Lung microvascular endothelial cell (primary cell): Measurements from ENCODE around the gene ACSBG1. TPM values are rescaled to one million over a fixed set of nuclear protein-coding genes. Genes with fewer than 3 reads are reported as not detected.
"Not testable (repeated sequence)": the region's sequence is repeated elsewhere in the genome, so short reads cannot be mapped to it uniquely, and the experiment has no call there.

ENCODE experiments used
- DNase-seq, 2 donors: peaks; one replicate each; pipeline versions ENCODE4 v3.0.0 to v3.0.0-alpha.2; 2010; ENCODE audit warnings: low read depth in 2 of 2
- total RNA-seq: library from RNA; depleted of rRNA; stranded (reverse); fragments of >200 nt; gene quantifications from 2 replicates; pipeline ENCODE4 v1.2.1, GENCODE V29; 2014

Gene ACSBG1
- total RNA-seq, 1 donor from 2014 or later = not detected

DNA sequence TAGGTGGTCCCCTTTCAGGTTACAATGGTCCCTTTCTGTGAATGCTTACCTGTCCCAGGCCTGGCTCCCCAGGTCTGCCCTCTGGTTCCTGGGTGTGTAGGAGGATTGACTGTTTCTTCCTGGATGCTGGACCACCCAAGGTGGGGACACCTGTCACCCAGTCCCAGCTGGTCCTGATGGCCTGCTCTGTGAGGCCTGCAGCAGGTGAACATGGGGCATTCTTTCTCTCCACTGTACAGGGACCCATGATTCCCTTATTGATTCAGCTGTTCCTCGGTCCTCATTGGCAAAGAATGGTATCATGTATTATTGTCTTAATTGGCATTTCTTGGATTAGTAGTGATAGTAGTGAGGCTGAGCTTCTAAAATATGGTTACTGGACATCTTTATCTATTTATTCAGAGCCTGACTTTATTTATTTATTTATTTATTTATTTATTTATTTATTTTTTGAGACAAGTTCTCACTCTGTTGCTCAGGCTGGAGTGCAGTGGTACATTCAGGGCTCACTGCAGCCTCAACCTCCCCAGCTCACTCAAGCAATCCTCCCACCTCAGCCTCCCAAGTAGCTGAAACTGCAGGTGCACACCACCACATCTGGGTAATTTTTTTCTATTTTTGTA, 21.2 kb upstream of the ACSBG1 start:
- no peak for DNase-seq

DNA sequence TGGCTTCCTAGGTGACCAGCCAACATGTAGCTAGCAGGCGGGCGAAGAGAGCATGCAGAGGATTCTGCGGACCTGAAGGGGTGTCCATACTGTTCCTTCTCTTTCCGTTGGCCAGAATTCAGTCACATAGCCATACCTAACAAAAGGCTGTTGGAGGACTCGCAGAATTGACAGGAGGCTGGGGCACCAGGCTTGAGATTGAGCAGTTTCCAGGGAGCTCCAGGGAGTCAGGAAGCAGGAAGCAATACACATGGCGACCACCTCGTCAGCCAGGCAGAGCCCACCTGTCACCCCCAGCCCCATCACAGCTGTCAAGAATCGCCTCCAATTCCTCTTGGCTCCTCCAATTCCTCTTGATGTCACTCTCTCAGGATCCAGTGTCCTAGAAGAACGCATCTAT, 16.8 kb upstream of the ACSBG1 start:
- no peak for DNase-seq

DNA sequence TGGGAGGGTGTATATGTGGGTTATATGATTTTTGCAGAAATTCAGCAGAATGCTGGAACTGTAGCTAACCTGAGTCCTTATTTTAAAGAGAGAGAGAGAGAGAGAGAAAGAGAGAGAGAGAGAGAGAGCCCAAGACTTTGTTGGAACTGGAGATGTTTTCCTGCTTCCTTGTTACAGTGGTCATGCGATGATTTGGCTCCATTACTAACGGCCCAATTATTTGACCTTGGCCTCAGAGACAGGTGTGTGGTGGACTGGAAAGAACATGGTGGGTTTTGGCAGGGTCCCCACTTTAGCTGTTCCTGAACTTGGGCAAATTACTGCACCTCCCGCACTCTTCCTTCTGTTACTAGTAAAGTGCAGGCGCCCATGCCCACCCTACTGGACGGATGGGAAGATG, 14.8 kb upstream of the ACSBG1 start:
- no peak for DNase-seq

DNA sequence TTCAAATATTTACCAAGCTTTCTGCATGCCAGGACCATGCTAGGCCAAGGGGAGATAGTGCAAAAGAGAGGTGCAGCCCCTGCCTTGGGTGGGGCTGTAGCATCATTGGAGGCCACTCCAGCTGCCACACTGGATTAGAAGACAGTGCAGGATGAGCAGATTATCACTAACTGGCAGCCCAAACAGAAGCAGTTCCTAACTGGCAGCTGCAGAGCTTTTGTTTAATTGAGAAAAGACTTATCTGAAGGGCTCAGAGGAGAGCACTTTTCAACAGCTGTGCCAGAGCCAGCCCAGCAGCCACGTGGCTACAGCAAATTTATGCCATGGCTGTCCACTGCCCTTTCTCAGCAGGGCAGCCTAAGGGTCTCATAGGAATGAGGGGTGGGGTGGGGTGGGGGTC, 13.5 kb upstream of the ACSBG1 start:
- DNase-seq = no peak

DNA sequence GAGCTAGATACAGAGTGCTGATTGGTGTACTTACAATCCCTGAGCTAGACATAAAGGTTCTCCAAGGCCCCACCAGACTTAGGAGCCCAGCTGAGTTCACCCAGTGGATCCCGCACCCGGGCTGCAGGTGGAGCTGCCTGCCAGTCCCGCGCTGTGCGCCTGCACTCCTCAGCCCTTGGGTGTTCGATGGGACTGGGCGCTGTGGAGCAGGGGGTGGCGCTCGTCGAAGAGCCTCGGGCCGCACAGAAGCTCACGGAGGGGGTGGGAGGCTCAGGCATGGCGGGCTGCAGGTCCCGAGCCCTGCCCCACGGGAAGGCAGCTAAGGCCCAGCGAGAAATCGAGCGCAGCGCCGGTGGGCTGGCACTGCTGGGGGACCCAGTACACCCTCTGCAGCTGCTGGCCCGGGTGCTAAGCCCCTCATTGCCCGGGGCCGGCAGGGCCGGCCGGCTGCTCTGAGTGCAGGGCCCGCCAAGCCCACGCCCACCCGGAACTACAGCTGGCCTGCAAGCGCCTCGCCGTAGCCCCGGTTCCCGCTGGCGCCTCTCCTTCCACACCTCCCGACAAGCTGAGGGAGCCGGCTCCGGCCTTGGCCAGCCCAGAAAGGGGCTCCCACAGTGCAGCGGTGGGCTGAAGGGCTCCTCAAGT, 11.7 kb upstream of the ACSBG1 start:
- DNase-seq = not testable (repeated sequence)

DNA sequence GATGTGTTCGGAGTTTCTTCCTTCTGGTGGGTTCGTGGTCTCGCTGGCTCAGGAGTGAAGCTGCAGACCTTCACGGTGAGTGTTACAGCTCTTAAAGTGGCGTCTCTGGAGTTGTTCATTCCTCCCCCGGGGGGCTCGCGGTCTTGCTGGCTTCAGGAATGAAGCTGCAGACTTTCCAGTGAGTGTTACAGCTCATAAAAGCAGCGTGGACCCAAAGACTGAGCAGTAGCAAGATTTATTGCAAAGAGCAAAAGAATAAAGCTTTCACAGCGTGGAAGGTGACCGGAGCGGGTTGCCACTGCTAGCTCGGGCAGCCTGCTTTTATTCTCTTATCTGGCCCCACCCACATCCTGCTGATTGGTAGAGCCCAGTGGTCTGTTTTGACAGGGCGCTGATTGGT, 11.0 kb upstream of the ACSBG1 start:
- DNase-seq = not testable (repeated sequence)

DNA sequence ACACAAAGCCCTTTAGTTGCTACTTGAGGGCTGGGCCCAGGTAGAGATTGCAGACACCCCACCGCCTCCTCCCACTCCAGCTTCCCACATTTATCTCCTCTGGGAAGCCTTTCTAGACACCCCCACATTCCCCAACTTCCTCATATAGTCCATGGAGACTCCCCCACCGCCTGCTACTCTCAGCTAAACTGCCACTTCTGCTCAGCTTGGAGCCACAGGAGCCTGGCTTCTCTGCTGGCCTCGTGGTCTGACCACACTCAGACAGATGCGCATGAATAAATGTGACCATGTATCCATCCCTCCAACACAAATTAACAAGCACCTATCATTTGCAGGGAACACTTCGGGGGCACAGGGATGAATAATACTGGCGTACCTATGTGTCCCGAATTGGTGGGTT, 10.5 kb upstream of the ACSBG1 start:
- DNase-seq = no peak

DNA sequence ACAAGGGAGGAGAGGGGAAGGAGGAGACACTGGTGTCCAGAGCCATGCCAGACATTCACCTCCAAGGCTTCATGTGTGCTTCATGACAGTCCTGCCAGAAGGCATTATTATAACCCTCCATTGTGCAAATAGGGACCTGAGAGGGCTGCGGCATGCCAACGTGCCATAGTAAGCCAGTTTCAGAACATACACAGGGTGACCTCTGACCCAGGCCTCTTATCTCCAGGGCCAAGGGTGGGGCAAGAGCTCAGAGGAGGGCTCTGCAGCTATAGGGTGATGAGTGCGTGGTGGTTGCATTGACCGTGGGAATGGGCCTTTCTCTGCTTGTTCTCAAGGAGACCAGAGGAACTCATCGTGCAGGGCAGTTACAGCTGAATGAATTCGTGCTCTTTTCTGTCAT, 9.7 kb upstream of the ACSBG1 start:
- no peak for DNase-seq

DNA sequence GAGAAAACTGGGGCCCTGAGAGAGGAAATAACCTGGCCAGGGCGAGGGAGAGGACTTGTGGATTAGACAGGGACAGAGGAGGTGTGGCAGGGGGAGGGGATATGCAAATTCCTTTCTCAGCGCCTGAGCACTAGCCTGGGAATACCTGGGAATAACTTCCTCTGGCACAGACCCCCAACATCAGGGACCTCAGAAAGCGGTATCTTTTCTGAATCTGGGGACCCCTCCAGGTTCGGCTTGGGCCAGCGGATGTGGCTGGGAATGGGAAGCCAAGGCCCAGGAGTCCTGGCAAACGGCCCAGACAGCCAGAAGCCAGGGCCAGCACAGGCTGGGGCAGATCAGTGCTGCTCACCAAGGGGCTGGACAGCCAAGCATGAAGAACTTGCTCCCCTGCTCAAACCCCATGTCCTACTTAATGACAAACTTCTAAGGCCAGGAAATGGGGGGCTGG, 9.2 kb upstream of the ACSBG1 start:
- peak; percentile 19 to 64 for DNase-seq

DNA sequence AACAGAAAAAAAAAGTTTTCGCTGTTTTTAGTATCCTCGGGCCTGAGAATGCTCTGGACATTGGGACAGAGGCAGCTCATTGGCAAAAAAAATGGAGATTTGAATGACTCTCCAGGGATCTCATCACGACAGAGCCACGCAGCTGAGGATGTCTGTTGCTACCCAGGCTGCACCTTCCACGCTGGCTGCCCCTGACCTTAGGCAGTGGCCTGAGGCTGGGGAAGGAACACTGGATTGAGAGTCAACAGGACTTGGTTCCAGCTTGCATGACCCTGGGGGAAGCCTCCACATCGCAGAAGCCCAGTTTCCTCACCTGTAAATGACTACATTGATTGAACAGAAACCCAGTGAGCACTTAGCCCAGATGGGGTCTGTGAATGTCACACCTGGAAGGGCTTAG, 8.7 kb upstream of the ACSBG1 start:
- no peak for DNase-seq

DNA sequence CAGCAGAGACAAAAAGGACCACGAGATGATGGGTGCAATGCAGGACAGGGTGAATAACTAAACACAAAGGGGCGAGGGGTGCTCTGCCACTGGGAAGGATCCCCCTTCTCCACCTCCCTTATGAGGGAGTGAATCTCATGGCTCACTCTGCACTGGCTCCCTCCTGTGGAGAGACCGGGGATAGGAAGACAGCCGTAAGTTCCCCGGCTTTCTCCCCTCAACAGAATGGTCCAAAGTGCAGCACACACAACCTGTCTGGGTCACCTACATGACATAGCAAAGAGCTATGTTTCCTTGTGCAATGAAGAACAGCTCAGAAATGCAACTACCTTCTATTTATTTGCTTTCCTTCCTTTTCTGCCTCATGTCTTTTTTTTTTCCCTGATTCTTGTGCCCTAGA, 7.8 kb upstream of the ACSBG1 start:
- peak; percentile 14 to 17 for DNase-seq

DNA sequence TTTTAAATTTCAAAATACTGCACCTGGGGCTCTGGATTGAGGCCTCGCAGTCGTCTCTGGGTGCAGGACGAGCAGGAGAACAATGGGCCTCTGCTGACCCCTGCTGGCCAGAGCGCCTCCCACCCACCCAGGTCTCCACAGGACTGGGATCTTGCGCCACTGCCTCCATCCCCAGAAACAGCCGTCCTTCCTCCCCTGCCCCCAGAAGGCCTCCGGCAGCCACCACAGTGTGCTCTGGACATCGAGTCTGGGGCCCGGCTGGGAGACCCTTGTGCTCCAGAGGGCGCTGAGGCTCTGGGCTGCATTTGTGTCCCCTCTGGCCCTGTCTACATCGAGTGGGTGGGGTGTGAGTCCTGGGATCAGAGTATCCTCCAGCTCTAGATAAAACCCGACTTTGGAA, 6.7 kb upstream of the ACSBG1 start:
- peak; percentile 69 to 82 for DNase-seq

DNA sequence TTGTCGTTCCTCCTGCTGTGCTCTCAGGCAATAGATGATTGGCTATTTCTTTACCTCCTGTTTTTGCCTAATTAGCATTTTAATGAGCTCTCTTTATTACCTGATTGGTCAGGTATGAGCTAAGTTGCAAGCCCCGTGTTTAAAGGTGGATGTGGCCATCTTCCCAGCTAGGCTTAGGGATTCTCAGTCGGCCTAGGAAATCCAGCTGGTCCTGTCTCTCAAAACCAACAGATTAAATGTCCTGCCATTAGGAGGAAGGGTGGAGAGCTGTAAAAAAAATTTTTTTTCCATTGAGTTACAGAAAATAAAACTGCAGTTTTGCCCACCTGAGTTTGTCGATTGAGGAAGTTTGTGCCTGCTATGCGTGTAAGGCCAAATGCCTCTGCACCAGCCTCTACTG, 5.4 kb upstream of the ACSBG1 start:
- DNase-seq = no peak

DNA sequence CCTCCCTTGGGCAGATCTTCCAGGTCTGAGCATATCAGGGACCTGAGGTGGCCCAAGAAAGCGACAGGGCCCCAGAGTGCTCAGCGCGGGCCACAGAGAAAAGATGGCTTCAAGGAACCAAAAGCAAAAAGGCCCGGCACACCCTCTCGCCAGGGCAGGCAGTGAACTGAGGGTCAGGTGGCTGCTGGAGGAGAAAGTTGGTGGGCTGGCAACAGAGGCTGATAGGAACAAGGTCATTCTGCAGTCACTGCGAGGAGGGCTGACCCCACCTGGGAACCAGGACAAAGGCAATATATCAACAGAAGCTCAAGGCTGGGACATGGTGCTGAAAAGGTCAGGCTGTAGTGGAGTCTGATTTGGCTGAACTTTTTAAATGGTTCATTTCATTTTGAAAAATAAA, 2.8 kb upstream of the ACSBG1 start:
- DNase-seq = no peak

DNA sequence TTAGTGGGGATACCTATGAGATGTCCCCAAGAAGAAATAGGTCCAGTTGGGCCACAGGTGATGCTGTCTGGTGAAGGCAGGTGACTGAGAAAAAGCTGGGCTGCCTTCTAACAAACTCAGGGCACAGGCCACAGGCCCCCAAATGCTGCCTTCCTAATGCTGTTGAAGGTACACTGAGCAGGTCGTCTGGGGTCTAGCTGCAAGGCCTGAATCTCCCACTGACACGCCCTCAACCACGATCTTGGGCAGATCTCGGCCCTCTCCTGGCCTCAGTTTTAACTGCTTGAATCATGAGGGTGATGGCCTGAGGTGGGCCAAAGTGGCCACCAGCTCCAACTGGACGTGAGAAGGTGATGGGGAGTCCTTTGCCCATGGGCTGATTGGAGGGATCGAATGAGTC, 2.1 kb upstream of the ACSBG1 start:
- DNase-seq = no peak

DNA sequence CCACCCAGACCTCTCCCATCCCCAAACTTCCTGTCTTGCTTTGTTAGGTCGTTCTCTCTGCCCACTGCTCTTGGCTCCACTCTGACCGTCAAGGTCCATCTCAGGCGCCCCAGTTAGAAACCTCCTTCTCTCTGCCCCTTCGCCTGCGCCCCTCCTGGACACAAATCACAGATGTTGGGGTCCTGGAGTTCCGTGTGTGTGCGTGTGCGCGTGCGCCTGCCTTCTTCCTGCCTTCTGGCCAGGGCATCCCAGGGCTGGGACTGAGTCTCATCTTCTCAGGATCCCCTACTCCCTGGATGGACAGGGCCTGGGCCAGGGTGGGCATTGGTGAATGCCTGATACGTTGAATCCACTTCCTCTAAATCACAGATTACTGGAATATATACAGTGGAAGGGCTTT, 869 bp downstream of the ACSBG1 start:
- DNase-seq = no peak

DNA sequence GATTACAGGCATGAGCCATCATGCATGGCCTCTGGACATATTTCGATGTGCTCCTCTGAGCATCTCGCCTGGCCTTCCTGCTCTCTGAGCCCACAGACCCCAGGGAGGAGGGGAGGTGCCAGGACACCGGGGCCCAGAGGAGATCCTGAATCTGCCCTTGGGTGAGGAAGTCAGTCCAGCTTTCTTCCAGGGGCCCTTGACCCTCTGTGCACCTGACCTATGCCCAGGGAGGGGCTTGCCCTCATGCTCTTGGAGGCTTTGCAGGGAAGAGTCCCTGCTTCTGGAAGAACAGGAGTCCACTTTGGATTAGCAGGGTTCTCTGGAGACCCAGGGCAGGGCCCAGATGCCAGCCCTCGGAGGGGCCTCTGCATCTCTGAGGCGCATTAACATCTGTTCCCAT, 1.4 kb downstream of the ACSBG1 start:
- no peak for DNase-seq

DNA sequence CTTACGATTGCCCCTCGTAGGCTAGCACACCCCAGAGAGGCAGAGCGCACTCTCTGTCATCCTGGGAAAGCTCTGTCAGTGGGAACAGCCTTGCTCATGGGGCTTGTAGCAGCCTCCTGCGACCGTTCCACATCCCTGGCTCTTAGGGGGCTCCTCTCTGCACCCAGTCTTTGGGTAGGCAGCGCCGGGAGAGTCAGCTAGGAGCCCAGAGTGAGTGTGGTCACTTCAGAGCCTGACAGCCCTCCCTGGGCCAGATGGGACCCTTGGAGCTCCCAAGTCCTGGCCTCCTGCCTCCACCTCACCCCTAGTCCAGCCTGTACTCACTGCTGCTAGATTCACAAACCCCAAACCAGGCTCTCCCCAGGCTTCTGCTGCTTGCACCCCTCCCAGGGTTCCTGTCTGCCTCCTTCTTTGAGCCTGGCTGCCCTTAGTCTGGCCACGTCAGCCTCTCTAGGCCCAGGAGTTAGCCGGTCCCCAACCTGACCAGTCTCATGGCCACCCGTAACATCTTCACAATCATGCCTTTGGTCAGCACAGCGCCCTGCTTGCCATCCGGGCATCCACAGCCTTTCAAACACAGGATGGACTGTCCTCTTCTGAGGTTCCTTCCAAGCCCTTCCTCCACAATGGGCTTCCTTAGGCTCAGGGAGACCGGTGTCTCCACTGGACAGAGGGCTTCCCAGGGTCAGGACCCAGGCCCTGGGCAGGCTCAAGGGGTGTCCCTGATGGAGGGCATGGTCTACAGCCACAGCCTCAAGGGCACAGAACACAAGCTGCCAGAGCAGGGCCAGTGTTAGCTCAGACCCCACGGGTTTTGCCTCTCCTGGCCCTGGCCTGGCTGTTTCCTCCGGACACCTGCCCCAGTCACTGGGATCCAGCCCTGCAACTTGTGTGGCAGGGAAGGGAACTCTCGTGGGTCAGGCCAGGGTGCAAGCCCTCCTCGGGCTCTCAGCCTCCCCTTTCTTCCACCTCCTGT, 4.6 kb downstream of the ACSBG1 start:
- no peak for DNase-seq

DNA sequence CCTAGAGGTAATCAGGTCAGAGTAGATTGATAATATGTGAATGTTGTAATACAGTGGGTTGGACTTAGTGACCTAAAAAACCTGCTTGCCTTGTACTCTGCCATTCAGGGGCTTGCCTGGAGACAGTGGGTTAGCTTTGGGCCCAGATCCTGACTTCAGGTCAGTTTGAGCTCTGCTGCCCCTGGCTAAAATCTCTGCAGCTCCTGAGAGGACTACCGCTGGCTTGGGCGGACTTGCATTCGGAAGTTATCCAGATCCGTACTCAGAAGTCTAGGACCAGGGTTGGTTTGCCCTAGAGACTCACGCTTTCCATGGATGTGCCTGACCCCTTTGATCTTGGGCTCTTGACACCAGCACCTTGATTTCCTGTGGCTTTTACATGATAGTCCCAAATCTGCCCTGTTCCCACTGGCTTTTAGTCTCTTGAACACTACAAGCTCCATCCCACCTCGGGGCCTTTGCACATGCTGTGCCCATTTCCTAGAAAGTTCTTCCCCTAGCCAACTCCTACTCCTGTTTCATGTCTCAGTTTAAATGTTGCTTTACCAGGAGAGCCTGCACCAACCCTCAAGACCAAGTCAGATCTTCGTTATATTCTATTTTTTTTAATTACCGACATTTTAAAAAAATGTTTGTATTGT, 5.9 kb downstream of the ACSBG1 start:
- DNase-seq = no peak

DNA sequence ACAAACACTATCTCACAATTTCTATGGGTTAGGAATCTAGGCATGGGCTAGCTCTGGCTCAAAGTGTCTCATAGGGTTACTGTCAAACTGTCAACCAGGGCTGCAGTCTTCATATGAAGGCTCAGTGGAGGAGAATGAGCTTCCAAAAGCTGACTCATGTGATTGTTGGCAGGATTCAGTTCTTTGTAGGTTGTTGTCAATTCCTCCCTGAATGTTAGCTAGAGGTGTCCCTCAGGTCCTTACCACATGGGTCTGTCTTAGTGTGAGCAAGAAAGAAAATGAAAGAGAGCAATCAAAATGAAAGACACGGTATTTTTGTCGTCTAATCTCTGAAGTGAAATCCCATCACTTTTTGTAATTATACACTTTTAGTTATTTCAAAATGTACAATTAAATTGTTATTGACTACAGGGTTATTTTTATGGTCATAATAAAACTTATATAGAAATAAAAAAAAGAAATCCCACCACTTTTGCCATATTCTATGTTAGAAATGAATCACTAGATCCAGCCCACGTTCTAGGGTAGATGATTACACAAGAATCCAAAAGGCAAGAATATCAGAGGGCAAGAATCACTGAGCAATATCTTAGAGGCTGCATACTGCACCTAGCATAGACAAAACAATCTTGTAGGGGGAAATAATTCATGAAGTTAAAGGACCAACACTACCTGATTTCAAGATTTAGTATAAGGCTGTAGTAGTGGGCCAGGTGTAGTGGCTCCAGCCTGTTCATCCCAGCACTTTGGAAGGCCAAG, 8.4 kb downstream of the ACSBG1 start:
- no peak for DNase-seq

DNA sequence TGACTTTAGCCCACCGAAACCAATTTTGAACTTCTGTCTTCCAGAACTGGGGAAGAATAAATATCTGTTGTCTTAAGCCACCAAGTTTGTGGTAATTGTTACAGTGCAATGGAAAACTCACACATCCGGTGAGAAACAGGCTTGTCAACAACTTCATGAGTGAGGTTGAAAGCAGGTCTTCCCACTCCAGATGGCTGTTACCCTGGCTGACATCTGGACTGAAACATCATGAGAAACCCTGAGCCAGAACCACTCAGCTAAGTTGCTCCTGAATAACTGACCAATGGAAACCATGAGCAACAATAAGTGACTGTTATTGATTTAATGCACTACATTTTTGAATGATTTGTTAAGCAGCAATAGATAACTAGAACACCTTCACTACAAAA, 10.3 kb downstream of the ACSBG1 start:
- no peak for DNase-seq
